GM12873 (cell line): Measurements from ENCODE around the gene BCL2.

ENCODE experiments used
- TF ChIP-seq, protein P1 (sequence below): IDR thresholded peaks from 2 replicates; pipeline ENCODE4 v1.5.1; 2012; ENCODE audit warnings: low read depth, mild to moderate bottlenecking, moderate library complexity, low read length, control low read depth; ENCODE audit not compliant: insufficient read depth; ENCODE audit errors: missing control alignments

Gene BCL2

GRCh38 chr18:63159590-63159989 is 160.0 kb downstream of the BCL2 start:
- TF ChIP-seq, protein P1, sequence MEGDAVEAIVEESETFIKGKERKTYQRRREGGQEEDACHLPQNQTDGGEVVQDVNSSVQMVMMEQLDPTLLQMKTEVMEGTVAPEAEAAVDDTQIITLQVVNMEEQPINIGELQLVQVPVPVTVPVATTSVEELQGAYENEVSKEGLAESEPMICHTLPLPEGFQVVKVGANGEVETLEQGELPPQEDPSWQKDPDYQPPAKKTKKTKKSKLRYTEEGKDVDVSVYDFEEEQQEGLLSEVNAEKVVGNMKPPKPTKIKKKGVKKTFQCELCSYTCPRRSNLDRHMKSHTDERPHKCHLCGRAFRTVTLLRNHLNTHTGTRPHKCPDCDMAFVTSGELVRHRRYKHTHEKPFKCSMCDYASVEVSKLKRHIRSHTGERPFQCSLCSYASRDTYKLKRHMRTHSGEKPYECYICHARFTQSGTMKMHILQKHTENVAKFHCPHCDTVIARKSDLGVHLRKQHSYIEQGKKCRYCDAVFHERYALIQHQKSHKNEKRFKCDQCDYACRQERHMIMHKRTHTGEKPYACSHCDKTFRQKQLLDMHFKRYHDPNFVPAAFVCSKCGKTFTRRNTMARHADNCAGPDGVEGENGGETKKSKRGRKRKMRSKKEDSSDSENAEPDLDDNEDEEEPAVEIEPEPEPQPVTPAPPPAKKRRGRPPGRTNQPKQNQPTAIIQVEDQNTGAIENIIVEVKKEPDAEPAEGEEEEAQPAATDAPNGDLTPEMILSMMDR: no peak

- TF ChIP-seq, protein P1: no peak
These were observed 160.8 kb downstream of the BCL2 start for GRCh38 chr18:63158676-63159291.

GRCh38 chr18:63158012-63158631 is 161.4 kb downstream of the BCL2 start:
- TF ChIP-seq, protein P1: no peak

- TF ChIP-seq, protein P1: no peak
These were observed 162.1 kb downstream of the BCL2 start for GRCh38 chr18:63157293-63158011.

DNA sequence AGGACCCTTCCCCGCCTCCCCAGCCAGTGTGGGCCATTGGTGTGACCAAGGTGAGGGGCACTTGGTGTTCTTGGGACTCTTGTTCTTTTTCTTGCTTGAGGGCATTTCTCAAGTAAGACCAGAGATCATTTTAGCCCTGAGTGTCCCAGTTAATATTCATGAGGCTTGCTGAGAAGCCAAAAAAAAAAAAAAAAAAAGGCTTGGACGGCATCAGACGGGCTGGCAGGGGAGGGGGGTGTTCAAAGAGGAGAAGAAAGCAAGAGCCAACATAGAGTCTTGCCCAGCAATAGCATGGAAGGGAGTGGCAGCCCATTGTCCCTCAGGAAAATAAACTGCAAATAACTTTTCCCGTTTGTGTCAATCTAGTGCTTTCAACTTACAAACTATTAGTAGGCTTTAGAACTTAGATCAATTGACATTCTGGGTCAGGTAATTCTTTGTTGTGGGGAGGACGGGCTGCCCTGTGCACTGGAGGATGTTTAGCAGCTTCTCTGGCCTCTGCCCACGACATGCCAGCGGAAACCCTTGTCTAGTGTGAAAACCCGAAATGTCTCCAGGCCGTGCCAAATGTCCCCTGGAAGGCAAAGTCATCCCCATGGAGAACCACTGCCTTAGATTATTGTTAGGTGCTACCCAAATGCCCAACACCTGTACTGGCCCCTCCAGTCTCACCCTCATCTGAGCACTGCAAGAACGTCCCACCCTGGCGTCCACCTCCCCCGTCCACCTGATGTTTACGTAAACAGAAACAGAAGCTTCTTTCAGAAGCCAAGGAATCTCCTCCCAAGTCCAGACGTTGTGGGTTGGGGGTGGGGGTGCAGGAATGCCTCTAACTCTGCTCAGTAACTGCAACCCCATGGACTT is 163.4 kb downstream of the BCL2 start:
- TF ChIP-seq, protein P1: no peak

DNA sequence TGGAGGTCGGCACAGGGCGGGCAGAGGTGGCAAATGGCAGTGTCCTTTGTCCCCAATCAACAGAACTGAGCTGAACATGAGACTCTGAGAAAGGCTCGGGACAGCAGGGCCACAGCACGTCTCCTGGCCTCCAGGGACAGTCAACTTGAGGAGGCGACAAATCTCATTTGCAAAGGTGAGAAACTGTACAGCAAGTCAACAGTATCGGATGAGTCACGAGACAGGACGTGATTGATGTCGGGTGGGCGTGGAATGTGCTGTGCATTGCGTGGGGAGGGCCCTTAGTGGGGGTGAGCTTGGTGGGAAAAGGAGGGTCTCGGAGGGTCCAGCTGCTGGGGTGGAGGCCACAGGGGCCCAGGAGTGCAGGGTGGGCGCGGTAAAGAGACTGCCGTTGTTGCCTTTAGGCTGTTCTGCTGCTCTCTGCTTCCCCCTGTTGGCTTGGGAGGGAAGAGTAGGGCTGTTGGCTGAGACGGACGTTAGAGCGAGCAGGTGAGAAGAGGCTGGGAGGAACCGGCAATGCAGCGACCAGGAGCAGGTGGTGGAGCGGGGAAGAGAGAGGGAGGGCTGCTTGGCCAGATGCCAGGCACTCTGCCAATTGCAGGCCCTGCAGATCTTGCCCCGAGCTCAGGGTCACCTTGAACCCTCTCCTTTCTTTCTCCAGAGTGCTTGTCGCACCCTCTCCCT is 164.3 kb downstream of the BCL2 start:
- TF ChIP-seq, protein P1: peak; percentile 99
